Measurements from ENCODE around the gene PRKAA1. TPM values are rescaled to one million over a fixed set of nuclear protein-coding genes. Genes with fewer than 3 reads are reported as not detected.
A peak's percentile ranks its signal among the peaks of the same experiment; 100 is the strongest.

The PRKAA1 gene
- total RNA-seq, 1 donor from 2014 or later = 60.3 TPM

- DNase-seq = no peak
Observed at GRCh38 chr5:40780199-40780598, 18.0 kb downstream of the PRKAA1 start.

DNA sequence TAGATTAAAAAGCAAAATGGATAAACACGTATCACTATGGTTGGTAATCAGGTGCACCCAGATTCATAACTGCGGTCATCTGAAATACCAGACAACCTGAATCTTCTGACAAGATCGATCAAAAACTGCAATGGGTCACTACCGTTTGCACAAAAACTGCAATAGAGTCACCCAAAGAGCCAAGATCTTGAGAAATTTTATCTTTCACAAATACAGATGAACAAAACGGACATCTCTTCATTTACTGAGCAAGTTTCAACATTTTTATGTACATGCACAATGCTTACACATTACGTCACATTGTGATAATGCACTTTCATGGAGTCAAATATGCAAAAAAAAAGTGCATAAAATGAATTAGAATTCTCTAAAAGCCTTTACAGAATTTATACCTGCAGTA is 18.6 kb downstream of the PRKAA1 start:
- DNase-seq = no peak

DNA sequence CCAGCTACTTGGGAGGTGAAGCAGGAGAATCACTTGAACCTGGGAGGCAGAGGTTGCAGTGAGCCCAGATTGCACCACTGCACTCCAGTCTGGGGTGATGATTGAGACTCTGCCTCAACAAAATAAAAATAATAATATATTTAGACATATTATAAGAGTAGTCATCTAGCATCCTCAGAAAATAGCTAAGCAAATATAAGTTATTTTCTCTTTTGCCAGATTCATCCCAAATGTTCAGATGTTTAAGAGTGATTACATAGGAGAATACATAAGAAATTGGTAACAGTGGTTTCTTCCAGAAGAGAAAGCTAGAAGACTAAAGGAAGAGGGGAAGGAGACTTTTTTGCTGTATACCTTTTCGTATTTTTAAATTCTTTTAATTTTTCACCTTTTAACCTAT is 20.0 kb downstream of the PRKAA1 start:
- DNase-seq = no peak

DNA sequence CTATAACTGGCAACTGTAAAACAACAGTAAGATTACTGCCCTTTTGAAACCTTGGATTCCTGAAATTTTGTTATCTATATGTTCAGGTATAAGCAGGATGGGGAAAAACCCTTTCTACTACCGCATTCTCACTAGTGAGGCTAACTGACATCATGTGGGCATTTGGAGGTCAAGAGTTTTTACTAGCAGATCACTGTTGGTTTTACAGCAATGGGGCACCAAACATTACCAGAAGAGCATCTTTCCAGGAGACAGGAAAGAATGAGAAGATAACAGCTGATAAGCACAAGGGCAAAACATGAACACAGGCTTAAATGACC is 21.6 kb downstream of the PRKAA1 start:
- DNase-seq = no peak

DNA sequence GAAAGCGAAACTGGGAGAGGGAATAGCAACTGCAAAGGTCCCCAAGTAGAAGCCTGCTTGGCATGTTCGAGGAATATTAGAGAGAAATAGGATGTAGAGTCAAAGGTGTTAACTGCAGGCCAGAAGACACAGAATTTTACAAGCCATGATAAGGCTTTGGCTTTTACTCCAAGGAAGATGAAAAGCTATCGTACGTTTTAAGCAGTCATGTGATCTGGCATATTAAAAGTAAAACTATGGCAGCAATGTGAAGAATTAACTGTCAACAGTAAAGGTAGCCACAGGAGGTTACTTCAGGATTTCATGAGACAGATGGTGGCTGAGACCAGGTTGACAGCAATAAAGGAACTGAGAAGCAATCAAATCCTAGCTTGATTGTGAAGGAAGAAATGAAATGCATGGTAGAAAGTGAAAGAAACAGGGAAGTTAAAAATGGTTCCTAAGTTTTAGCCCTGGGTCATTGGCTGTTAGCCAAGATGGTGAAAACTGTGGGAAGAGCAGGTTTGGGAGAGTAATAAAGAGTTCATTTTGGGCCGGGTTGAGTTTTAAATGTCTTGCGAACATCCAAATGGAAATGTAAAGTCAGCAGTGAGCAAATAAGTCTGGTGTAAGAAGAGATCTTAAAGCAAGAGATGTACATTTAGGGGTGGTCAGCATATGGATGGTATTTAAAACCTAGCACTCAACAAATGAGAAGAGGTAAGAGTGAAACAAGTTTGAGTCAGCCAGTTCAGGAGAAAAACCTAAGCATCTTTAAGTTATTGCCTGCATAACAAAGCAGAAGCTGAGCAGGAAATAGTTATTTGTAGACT is 22.1 kb downstream of the PRKAA1 start:
- DNase-seq = no peak

DNA sequence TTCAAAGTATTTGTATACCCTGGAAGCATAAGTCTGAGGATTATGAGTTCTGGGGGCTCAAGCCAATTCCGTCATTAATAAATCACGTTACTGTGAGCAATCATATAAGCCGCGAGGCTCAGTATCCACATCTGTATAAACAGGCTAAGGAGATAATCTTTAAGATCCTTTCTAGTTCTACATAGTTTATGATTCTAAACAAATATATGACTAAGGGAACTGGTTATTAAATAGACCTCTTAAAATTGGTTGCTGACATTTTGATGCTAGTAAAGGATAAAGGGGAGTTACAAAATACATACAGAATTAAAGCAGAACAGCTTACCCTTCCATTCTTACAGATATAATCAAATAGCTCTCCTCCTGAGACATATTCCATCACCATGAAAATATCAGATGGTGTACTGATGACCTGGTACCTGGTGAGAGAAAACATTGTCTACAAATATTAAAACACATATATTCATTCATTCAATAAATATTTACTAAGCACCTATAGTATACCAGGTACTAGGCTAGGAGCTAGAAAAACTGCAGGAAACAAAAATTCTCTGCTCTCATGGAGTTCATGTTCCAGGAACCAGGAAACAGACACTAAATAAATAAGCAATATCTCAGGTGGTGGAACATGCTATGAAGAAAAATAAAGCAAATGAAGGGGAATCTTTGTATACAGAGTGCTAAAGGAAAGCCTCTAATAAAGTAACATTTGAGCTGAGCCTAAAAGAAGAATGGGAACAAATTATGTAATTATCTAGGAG is 22.9 kb downstream of the PRKAA1 start:
- DNase-seq = no peak

DNA sequence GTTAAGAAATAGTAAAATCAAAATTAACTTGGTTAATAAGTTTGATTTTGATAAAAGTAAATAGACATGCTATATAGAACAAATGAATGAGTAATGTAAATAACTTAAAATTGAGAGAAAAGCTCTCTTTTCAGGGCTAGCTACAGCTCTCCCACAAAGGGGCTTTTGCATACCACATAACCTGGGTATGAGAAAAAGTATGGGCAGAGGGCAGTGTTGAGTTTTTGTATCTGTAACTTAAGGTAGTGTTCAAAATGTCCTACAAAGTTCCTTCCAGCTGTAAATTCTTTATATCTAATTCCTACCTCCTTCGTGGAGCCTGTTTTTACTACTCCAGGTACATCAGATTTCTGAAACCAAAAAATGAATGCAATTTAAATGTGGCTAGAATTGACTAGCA is 23.6 kb downstream of the PRKAA1 start:
- no peak for DNase-seq

- DNase-seq = no peak
Observed at GRCh38 chr5:40770764-40771163, 27.4 kb downstream of the PRKAA1 start.

GRCh38 chr5:40762705-40763104 is 35.5 kb downstream of the PRKAA1 start:
- DNase-seq = no peak

DNA sequence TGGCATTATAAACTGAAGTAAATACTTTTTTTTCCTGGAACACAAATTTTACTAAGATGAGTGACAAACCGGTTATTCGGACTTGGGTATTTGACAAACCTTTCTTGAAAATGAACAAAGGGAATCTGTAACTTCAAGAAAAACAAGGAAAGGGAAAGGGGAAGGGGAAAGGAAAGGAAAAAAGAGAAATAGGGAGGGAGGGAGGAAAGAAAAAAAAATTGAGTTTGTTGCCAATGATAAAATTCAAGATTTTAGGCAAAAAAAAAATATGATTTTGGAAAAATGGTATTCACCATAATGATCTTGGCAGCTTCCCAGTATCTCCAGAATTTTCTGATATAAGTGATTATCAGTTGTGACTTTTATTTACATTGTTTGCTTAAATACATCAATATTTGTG is 40.8 kb downstream of the PRKAA1 start:
- no peak for DNase-seq

- peak; percentile 97 for DNase-seq
Observed at GRCh38 chr5:40755407-40756365, 42.5 kb downstream of the PRKAA1 start, which contains the start of gene TTC33. Gene TTC33, minus strand, starts transcription at chr5:40755961. Its CDS starts 8,943 bp downstream, at chr5:40747018.

DNA sequence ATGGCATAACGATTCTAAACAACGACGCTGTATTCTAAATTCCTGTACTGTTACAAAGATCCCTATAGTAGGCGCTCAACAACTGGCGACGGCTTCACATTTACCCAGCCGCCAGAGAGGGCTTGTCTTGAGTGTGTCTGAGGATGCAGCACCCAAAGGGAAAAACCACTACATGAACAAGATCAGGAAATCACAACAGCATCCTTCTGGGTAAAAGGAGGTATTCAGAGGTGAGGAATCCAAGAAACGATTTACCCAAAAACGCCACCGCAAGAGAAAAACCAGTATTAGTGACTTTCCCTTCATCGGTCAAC is 43.1 kb downstream of the PRKAA1 start:
- DNase-seq = peak; percentile 92

DNA sequence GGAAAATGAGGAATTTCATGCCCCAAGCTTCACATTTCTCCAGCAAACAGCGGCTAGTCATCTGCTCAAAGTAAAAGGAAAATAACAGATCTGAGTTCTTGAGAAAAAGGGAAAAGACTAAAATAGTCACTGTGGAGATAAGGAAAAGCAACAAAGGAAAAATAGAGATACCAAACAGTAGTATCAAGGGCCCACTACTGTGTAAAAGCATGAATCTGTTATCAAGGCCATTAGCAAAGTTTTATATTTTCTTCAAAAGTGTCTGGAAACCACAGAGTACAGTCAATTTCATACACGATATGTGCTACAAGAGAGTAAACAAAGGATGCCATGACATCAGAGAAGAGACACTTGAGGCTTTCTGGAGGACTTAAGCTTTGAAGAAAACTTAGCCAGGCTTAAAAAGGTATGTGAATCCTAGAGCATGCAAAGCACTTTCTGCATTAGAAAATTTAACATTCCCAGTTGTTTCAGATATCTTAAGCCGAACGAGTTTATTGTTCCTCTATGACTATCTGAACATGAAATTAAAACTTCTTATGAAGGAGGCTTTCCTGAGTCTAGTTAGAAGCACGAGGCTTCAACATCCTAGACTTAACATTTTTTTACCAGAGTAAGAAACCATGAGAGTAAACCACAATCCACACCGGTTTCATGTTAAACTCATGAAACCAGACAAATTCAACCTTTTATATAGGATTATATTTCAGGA is 43.6 kb downstream of the PRKAA1 start:
- peak; percentile 62 for DNase-seq

- peak; percentile 43 for DNase-seq
Observed at GRCh38 chr5:40746703-40747102, 51.5 kb downstream of the PRKAA1 start.

GRCh38 chr5:40743771-40744170 is 54.4 kb downstream of the PRKAA1 start:
- DNase-seq = no peak

DNA sequence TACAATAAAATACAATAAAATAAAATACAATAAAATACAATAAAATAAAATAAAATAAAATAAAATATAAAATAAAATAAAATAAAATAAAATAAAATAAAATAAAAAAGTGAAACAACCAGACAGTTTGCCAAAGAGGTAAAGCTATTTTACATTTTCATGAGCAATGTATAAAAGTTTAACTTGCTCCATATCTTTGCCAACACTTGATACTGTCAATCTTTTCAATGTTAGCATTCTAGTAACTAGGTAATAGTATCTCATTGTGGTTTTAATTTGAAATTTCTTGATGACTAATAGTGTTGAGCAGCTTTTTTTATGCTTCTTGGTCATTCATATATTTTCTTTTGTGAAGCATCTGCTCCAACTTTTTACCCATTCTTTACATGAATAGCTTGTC is 59.7 kb downstream of the PRKAA1 start:
- no peak for DNase-seq

GRCh38 chr5:40736103-40736875 is 61.9 kb downstream of the PRKAA1 start:
- DNase-seq = peak; percentile 77

DNA sequence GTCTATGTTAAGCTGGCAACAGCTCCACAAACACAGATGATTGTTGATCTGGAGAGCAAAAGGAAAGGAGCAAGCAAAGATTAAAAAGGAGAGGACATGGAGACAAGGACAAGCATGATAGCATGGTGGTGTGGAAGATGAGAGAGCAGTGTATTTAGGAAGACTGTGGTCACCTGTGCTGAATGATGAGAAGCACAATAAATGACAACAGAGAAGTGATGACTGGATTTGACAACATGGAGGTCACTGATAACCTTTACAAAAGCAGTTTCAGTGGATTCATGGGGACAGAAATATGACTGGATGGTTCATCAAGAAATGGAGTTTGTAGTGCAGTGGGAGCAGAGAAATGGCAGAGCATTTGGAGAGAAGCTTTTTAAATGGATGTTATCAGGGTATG is 62.6 kb downstream of the PRKAA1 start:
- DNase-seq = no peak

- DNase-seq = no peak
Observed at GRCh38 chr5:40734986-40735385, 63.2 kb downstream of the PRKAA1 start.

DNA sequence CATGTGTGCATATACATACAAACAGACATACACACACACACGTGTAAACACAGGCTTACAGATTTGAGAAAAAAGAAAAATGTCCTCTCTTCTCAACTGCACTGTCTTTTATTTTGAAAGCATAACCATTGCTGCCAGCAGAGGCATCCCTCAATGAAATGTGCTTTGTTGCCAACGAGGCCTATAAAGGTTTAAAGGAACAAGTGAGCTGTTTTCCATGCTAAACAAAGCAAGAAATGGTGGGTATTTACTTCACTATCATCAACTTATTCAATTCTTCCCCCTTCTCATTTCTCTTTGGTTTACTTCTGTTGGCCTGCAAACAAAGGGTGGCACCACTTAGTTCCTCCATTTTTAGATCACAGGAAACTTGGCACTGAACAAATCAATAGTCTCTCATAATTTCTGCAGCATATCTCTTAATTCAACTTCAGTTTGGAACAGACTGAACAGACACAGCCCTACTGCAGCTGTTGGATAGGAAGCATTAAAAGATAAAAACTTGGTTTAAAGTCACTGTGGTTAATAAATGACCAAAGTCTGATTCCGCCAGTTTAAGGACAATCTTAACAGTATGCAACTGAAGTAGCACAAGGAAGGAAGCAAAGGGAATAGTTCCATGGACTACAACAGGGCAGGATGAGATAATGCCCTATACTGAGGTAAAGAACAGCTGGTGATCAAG is 64.2 kb downstream of the PRKAA1 start:
- no peak for DNase-seq

DNA sequence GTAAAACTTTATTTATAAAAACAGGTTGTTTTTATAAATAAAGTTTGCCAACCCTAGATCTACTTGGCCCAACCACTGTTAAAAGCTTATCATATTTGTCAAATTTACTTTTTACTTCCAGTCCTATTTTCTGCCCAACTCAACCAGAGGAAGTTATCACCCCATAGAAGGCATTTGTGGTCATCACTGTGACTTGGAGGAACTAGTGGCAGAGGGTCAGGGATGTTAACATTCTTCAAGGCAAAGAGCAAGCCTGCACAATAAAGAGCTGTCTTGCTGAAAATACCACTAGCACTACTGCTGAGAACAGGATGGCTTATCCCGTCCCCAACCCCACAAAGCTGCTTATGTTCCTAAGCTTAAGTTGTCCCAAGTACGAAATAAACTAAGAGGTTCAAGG is 64.7 kb downstream of the PRKAA1 start:
- DNase-seq = no peak

Data from tongue (tissue), 2 donors.